Keratinocyte (primary cell): ENCODE measurements around the gene KCNIP3. TPM values are rescaled to one million over a fixed set of nuclear protein-coding genes. Genes with fewer than 3 reads are reported as not detected.

Experiments used
- DNase-seq: peaks from one replicate; pipeline ENCODE4 v3.0.0-alpha.2; 2011; ENCODE audit warnings: low read depth, missing footprints, low spot score
- FAIRE-seq: peaks from 2 replicates; lab custom pipeline; 2011; peaks lifted over from hg19 to GRCh38; lab: Jason Lieb, UNC
- H2AFZ ChIP-seq: 2 replicates; pipeline ENCODE4 v1.6.0; 2012; ENCODE audit warnings: low read length, control low read depth, inconsistent platforms; ENCODE audit not compliant: control insufficient read depth
- H3K27ac ChIP-seq: 2 replicates; pipeline ENCODE4 v1.5.1; 2011; ENCODE audit warnings: low read length; ENCODE audit not compliant: control insufficient read depth, insufficient read depth
- H3K27me3 ChIP-seq: 3 replicates; pipeline ENCODE4 v1.6.0; 2011; ENCODE audit warnings: low read length; ENCODE audit not compliant: control insufficient read depth, insufficient read depth; ENCODE audit errors: extremely low read depth
- H3K36me3 ChIP-seq, 2 experiments: 2 replicates in 1 of 2; 3 replicates in 1 of 2; pipeline ENCODE4 v1.5.1; 2011; ENCODE audit warnings: low read length in 2 of 2, mild to moderate bottlenecking in 1 of 2; ENCODE audit not compliant: control insufficient read depth in 2 of 2, insufficient read depth in 2 of 2; ENCODE audit errors: extremely low read depth in 1 of 2
- H3K4me1 ChIP-seq: 3 replicates; pipeline ENCODE4 v1.5.1; 2011; ENCODE audit warnings: low read length; ENCODE audit not compliant: control insufficient read depth, insufficient read depth; ENCODE audit errors: extremely low read depth
- H3K4me2 ChIP-seq: 3 replicates; pipeline ENCODE4 v1.6.0; 2011; ENCODE audit warnings: low read depth, low read length; ENCODE audit not compliant: control insufficient read depth, insufficient read depth; ENCODE audit errors: extremely low read depth
- H3K4me3 ChIP-seq, 3 experiments: fragments of 200-600 bp in 1 of 3; sonication (generic) in 1 of 3; 2 replicates in 2 of 3; 3 replicates in 1 of 3; pipeline ENCODE4 v1.5.1; 2011 to 2016; ENCODE audit warnings: low read length in 3 of 3, mild to moderate bottlenecking in 3 of 3, control low read depth in 2 of 3, inconsistent platforms in 1 of 3, low read depth in 1 of 3, mixed read lengths in 1 of 3, mixed run types in 1 of 3, moderate library complexity in 1 of 3; ENCODE audit not compliant: control insufficient read depth in 2 of 3, insufficient read depth in 2 of 3; ENCODE audit errors: extremely low read depth in 1 of 3
- H3K79me2 ChIP-seq: 2 replicates; pipeline ENCODE4 v1.6.0; 2012; ENCODE audit warnings: low read length; ENCODE audit not compliant: control insufficient read depth, insufficient read depth
- H3K9ac ChIP-seq: 3 replicates; pipeline ENCODE4 v1.6.0; 2011; ENCODE audit warnings: low read length; ENCODE audit not compliant: control insufficient read depth, insufficient read depth; ENCODE audit errors: extremely low read depth
- H3K9me1 ChIP-seq: 3 replicates; pipeline ENCODE4 v1.6.0; 2011; ENCODE audit warnings: low read length; ENCODE audit not compliant: control insufficient read depth, insufficient read depth; ENCODE audit errors: extremely low read depth
- H3K9me3 ChIP-seq: 2 replicates; pipeline ENCODE4 v1.5.1; 2012; ENCODE audit warnings: low read depth, low read length; ENCODE audit not compliant: control insufficient read depth
- H4K20me1 ChIP-seq: 3 replicates; pipeline ENCODE4 v1.6.0; 2011; ENCODE audit warnings: low read length; ENCODE audit not compliant: control insufficient read depth, insufficient read depth; ENCODE audit errors: extremely low read depth
- EZH2 ChIP-seq: IDR thresholded peaks from one replicate; pipeline ENCODE4 v1.6.1; 2012; ENCODE audit warnings: inconsistent platforms, mild to moderate bottlenecking, low read length, moderate library complexity
- dilution Hi-C: fragments of 300-500 bp; cut with MboI; formaldehyde crosslinking; loops from one replicate; pipeline ENCODE4 v1.7.0; 2020; ENCODE audit warnings: low sequenced_read_pairs; ENCODE audit not compliant: extremely low pct_ligation_motif_present
- polyA plus RNA-seq, 5 experiments: library from polyadenylated mRNA; depleted of rRNA in 3 of 5; stranded (reverse) in 3 of 5; stranded (forward) in 1 of 5; unstranded in 1 of 5; fragments of >200 nt; gene quantifications; 1 replicate in 1 of 5; 2 replicates in 3 of 5; 3 replicates in 1 of 5; pipeline versions ENCODE4 v1.2.1 to v1.2.3, GENCODE V29; 2011 to 2012; ENCODE audit warnings: missing spikeins in 2 of 5, low read depth in 1 of 5, low replicate concordance in 1 of 5
- TF ChIP-seq, protein P1 (sequence below), 3 experiments: IDR thresholded peaks in 1 of 3; conservative IDR thresholded peaks in 1 of 3; optimal IDR thresholded peaks in 1 of 3; 2 replicates in 2 of 3; 3 replicates in 1 of 3; pipeline versions ENCODE3 to v1.5.1; 2011; ENCODE audit warnings: low read length in 3 of 3, mild to moderate bottlenecking in 3 of 3, moderate library complexity in 2 of 3, control low read depth in 1 of 3, inconsistent platforms in 1 of 3; ENCODE audit not compliant: insufficient read depth in 2 of 3; ENCODE audit errors: extremely low read depth in 1 of 3

Gene KCNIP3
- polyA plus RNA-seq, 1 donor (not counting 4 experiments of a cell fraction or from before 2014, with no cell fraction given): 0.66 TPM

DNA sequence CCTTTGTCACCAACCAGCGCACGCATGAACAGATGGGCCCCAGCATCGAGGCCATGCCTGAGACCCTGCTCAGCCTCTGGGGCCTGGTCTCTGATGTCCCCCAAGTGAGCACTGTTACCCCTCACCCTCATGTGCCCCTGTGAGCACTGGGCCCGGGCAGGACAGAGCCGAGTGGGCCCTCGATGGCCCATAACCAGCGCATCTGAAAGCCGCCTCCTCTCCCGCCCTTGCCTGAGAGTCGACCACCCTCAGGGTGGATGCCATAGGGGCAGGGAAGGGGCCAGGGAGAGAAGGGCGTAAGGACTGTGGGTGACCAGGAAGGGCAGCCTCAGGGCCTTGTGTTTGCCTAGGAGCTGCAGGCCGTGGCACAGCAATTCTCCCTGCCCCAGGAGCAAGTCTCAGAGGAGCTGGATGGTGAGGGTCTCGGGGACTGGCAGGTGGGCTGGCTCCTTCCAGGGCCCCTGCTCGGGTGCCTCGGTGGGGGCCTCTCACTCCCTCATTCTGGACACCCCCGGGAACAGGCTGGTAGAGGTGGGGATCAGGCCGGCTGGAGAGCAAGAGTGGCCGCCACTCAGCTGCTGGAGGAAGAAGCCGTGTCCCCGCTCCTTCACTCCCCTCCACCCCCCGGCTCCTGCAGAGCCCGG, 20.8 kb upstream of the KCNIP3 start:
- DNase-seq: no peak
- no peak overlapping the region for H3K9ac ChIP-seq
- H3K27me3 ChIP-seq: no peaks in the 10 kb centered on the region
- TF ChIP-seq, protein P1, sequence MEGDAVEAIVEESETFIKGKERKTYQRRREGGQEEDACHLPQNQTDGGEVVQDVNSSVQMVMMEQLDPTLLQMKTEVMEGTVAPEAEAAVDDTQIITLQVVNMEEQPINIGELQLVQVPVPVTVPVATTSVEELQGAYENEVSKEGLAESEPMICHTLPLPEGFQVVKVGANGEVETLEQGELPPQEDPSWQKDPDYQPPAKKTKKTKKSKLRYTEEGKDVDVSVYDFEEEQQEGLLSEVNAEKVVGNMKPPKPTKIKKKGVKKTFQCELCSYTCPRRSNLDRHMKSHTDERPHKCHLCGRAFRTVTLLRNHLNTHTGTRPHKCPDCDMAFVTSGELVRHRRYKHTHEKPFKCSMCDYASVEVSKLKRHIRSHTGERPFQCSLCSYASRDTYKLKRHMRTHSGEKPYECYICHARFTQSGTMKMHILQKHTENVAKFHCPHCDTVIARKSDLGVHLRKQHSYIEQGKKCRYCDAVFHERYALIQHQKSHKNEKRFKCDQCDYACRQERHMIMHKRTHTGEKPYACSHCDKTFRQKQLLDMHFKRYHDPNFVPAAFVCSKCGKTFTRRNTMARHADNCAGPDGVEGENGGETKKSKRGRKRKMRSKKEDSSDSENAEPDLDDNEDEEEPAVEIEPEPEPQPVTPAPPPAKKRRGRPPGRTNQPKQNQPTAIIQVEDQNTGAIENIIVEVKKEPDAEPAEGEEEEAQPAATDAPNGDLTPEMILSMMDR (optimal IDR thresholded peaks at IDR 0.05 in 1 of 3, IDR thresholded peaks at IDR 0.05 in 1 of 3, conservative IDR thresholded peaks at IDR 0.05 in 1 of 3; ENCODE audit: extremely low read depth in 1 of 3, insufficient read depth in 2 of 3, low read length in 3 of 3): no peak
- TF ChIP-seq EZH2: no peak
- no peak overlapping the region for H2AFZ ChIP-seq
- H3K4me1 ChIP-seq: peaks cover 50% of the 10 kb centered on the region
- H4K20me1 ChIP-seq: no peaks in the 10 kb centered on the region
- peaks cover 16% of the 10 kb centered on the region for H3K79me2 ChIP-seq
- peak overlapping the region; percentile 85 for H3K4me2 ChIP-seq
- H3K9me3 ChIP-seq: no peaks in the 10 kb centered on the region
- H3K4me3 ChIP-seq: peak overlapping the region in 1 of 3 experiments; percentile 49
- H3K9me1 ChIP-seq: no peaks in the 10 kb centered on the region
- dilution Hi-C loops: no loop called here
- no peak for FAIRE-seq
- H3K27ac ChIP-seq: peak overlapping the region; percentile 6
- H3K36me3 ChIP-seq: peaks cover 6 to 17% of the 10 kb centered on the region in 2 experiments

DNA sequence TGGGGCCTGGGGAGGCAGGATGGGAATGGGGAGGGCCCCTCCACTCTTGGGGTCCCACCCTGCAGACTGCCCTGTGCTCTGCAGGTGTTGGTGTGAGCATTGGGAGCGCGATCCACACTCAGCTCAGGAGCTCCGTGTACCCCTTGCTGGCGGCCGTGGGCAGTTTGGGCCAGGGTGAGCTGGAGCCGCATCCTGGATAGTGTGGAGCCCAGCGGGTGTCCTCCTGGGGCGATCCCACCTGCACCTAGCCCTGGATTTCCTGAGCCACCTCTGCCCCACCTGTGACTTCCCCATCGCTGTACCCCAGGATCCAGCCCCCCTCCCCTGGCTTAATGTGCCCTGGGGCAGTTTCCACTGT, 20.3 kb upstream of the KCNIP3 start:
- no peaks in the 10 kb centered on the region for H3K9me3 ChIP-seq
- no peaks in the 10 kb centered on the region for H4K20me1 ChIP-seq
- no peak overlapping the region for H2AFZ ChIP-seq
- peaks cover 50% of the 10 kb centered on the region for H3K4me1 ChIP-seq
- dilution Hi-C loops: no loop called here
- H3K4me2 ChIP-seq: peak overlapping the region; percentile 25
- TF ChIP-seq EZH2: no peak
- TF ChIP-seq, protein P1 (optimal IDR thresholded peaks at IDR 0.05 in 1 of 3, IDR thresholded peaks at IDR 0.05 in 1 of 3, conservative IDR thresholded peaks at IDR 0.05 in 1 of 3; ENCODE audit: extremely low read depth in 1 of 3, insufficient read depth in 2 of 3, low read length in 3 of 3): no peak
- no peaks in the 10 kb centered on the region for H3K9me1 ChIP-seq
- H3K36me3 ChIP-seq: peaks cover 6 to 20% of the 10 kb centered on the region in 2 experiments
- FAIRE-seq (no peak), DNase-seq (no peak)
- H3K9ac ChIP-seq: no peak overlapping the region
- H3K27ac ChIP-seq: no peak overlapping the region
- no peak overlapping the region for H3K4me3 ChIP-seq
- H3K27me3 ChIP-seq: no peaks in the 10 kb centered on the region
- H3K79me2 ChIP-seq: peaks cover 16% of the 10 kb centered on the region
